CD4-positive, alpha-beta T cell treated with Interleukin-12 subunit alpha and Interleukin-12 subunit beta, for 1 hour (primary cell): ENCODE data around the gene PER2.

Source experiments
- DNase-seq: peaks from one replicate; pipeline ENCODE4 v3.0.0-alpha.2; 2020

Gene PER2

GRCh38 chr2:238225121-238225520 lies 63.3 kb downstream of the PER2 start:
- DNase-seq, result no peak

GRCh38 chr2:238224356-238225035 lies 63.9 kb downstream of the PER2 start:
- no peak for DNase-seq

- DNase-seq, result no peak
Measured at GRCh38 chr2:238220892-238221521, 67.4 kb downstream of the PER2 start.

GRCh38 chr2:238220274-238220891 lies 68.0 kb downstream of the PER2 start:
- no peak for DNase-seq

- no peak for DNase-seq
Measured at GRCh38 chr2:238216651-238217184, 71.7 kb downstream of the PER2 start.

- no peak for DNase-seq
Measured at GRCh38 chr2:238207006-238207405, 81.4 kb downstream of the PER2 start.

GRCh38 chr2:238203973-238204683 lies 84.3 kb downstream of the PER2 start:
- DNase-seq, result no peak

GRCh38 chr2:238203094-238203972 lies 85.1 kb downstream of the PER2 start, which contains the start of gene ILKAP:
Gene ILKAP, minus strand, starts transcription at chr2:238203695. Its CDS starts 142 bp downstream, at chr2:238203553.
- DNase-seq, result peak; percentile 92

- DNase-seq, result peak; percentile 25
Measured at GRCh38 chr2:238202326-238203093, 85.9 kb downstream of the PER2 start.
